K562 (cell line): ENCODE data around the gene CPE. TPM values are rescaled to one million over a fixed set of nuclear protein-coding genes. Genes with fewer than 3 reads are reported as not detected.
A peak's percentile ranks its signal among the peaks of the same experiment; 100 is the strongest.

Experiments used
- C11orf30 ChIP-seq: fragments of 450-650 bp; IDR thresholded peaks from 2 replicates; pipeline ENCODE4 v1.6.1; 2016; ENCODE audit warnings: low read depth, mild to moderate bottlenecking
- CEBPG ChIP-seq, 3 experiments: fragments of 200-800 bp in 1 of 3; sonication (Bioruptor generic) in 1 of 3; sonication (generic) in 1 of 3; formaldehyde crosslinking in 1 of 3; IDR thresholded peaks in 2 of 3; conservative IDR thresholded peaks in 1 of 3; 2 replicates each; pipeline versions ENCODE4 v1.6.1 to v1.8.0; 2016 to 2022; ENCODE audit warnings: missing compliant biosample characterization in 2 of 3, missing genetic modification characterization in 2 of 3, mild to moderate bottlenecking in 1 of 3, missing genetic modification reagents in 1 of 3
- E2F6 ChIP-seq, 2 experiments: IDR thresholded peaks; 2 replicates each; pipeline ENCODE4 v1.6.1; 2011; ENCODE audit warnings: borderline replicate concordance in 1 of 2, control low read depth in 1 of 2, low read depth in 1 of 2, low read length in 1 of 2, mild to moderate bottlenecking in 1 of 2, mixed read lengths in 1 of 2, moderate library complexity in 1 of 2; ENCODE audit not compliant: insufficient read depth in 1 of 2, insufficient read length in 1 of 2, poor library complexity in 1 of 2, severe bottlenecking in 1 of 2; ENCODE audit errors: extremely low read depth in 1 of 2
- HLTF ChIP-seq: fragments of 450-650 bp; IDR thresholded peaks from 2 replicates; pipeline ENCODE4 v1.6.1; 2016
- JUND ChIP-seq, 2 experiments: IDR thresholded peaks; 2 replicates in 1 of 2; 3 replicates in 1 of 2; pipeline ENCODE4 v1.6.1; 2011; ENCODE audit warnings: borderline replicate concordance in 2 of 2, low read depth in 2 of 2, low read length in 2 of 2, improper control_type of control experiment in 1 of 2, missing biosample characterization in 1 of 2, missing genetic modification characterization in 1 of 2, missing genetic modification reagents in 1 of 2
- MAFG ChIP-seq: fragments of 450-650 bp; conservative IDR thresholded peaks from 2 replicates; pipeline ENCODE4 v1.6.1; 2016; ENCODE audit warnings: missing genetic modification characterization, missing compliant biosample characterization
- MGA ChIP-seq: fragments of 450-650 bp; IDR thresholded peaks from 2 replicates; pipeline ENCODE4 v1.6.1; 2016; ENCODE audit warnings: mild to moderate bottlenecking, moderate library complexity
- MYNN ChIP-seq, 2 experiments: sonication (generic); formaldehyde crosslinking in 1 of 2; IDR thresholded peaks; 2 replicates each; pipeline versions ENCODE4 v1.5.0 to v1.6.1; 2016 to 2020; ENCODE audit warnings: antibody characterized with exemption in 1 of 2, missing genetic modification reagents in 1 of 2
- NFIC ChIP-seq: fragments of 450-650 bp; IDR thresholded peaks from 2 replicates; pipeline ENCODE4 v1.6.1; 2017; ENCODE audit warnings: mild to moderate bottlenecking, inconsistent platforms
- NR3C1 ChIP-seq: sonication (generic); formaldehyde crosslinking; IDR thresholded peaks from 2 replicates; pipeline ENCODE4 v1.8.1; 2022; ENCODE audit warnings: missing genetic modification reagents
- OTX1 ChIP-seq: fragments of 450-650 bp; formaldehyde crosslinking; IDR thresholded peaks from 2 replicates; pipeline ENCODE4 v1.4.0; 2022; ENCODE audit warnings: mild to moderate bottlenecking
- SMARCE1 ChIP-seq: fragments of 450-650 bp; IDR thresholded peaks from 2 replicates; pipeline ENCODE4 v1.7.1; 2016; ENCODE audit warnings: mild to moderate bottlenecking
- TBP ChIP-seq: optimal IDR thresholded peaks from 2 replicates; pipeline ENCODE3; 2011; ENCODE audit warnings: low read depth, low read length, improper control_type of control experiment
- polyA plus RNA-seq, 8 experiments: library from polyadenylated mRNA; depleted of rRNA in 4 of 8; stranded (reverse) in 5 of 8; unstranded in 3 of 8; fragments of >200 nt; fragmentation: Nextera tagmentation in 2 of 8; fragmentation: Illumina TruSeq in 1 of 8; extraction: Ambion mirVana in 2 of 8; extraction: Trizol in 1 of 8; gene quantifications; 2 replicates each; pipeline versions ENCODE4 v1.2.1 to v1.2.3, GENCODE V29; 2011 to 2014; ENCODE audit warnings: inconsistent platforms in 1 of 8, missing spikeins in 1 of 8
- total RNA-seq, 7 experiments: library from RNA; depleted of rRNA in 6 of 7; stranded (reverse); fragments of >200 nt in 6 of 7; fragmentation: Illumina TruSeq in 2 of 7; extraction: Trizol in 2 of 7; gene quantifications; 2 replicates each; pipeline versions ENCODE4 v1.2.1 to v1.2.3, GENCODE V29; 2011 to 2021; ENCODE audit warnings: low replicate concordance in 1 of 7

CPE gene
- total and polyA plus RNA-seq, 9 of the 15 experiments (the other 6 are each of a cell fraction or from before 2014, with no cell fraction given) = 0.04 to 0.16 (median 0.06) TPM; not detected in 4

GRCh38 chr4:165476214-165477098 lies 97.6 kb downstream of the CPE start (continued):
- TF ChIP-seq MGA (peak; percentile 60), JUND (IDR thresholded peaks at IDR 0.05; ENCODE audit: borderline replicate concordance, low read depth, low read length) (peak; percentile 98), JUND (tag; IDR thresholded peaks at IDR 0.05; ENCODE audit: borderline replicate concordance, low read depth, low read length) (peak; percentile 98), MYNN (IDR thresholded peaks at IDR 0.05) (peak; percentile 77; the same call in 1 of the 2 replicates), MYNN (CRISPR knock-in tag; IDR thresholded peaks at IDR 0.05) (no peak), NFIC (peak; percentile 22; the same call in 1 of the 2 replicates), HLTF (no peak), CEBPG (CRISPR knock-in tag; IDR thresholded peaks at IDR 0.05) (no peak), CEBPG (tag; conservative IDR thresholded peaks at IDR 0.05 in 1 of 2, IDR thresholded peaks at IDR 0.05 in 1 of 2) (no peak), C11orf30 (peak; percentile 57), TBP (peak; percentile 55), NR3C1 (no peak), OTX1 (CRISPR knock-in tag) (no peak), MAFG (peak; percentile 71), SMARCE1 (peak; percentile 94), E2F6 (IDR thresholded peaks at IDR 0.05; ENCODE audit: borderline replicate concordance in 1 of 2, extremely low read depth in 1 of 2, insufficient read depth in 1 of 2, insufficient read length in 1 of 2, low read depth in 1 of 2, low read length in 1 of 2, poor library complexity in 1 of 2, severe bottlenecking in 1 of 2) (peak; percentile 74 to 76)
